GM12878 (cell line): ENCODE measurements around the gene OPRD1. TPM values are rescaled to one million over a fixed set of nuclear protein-coding genes. Genes with fewer than 3 reads are reported as not detected.

Experiments used
- GATAD2B ChIP-seq: fragments of 450-650 bp; conservative IDR thresholded peaks from 2 replicates; pipeline ENCODE4 v1.6.1; 2017; ENCODE audit warnings: low read depth, mild to moderate bottlenecking, moderate library complexity
- IKZF1 ChIP-seq: fragments of 450-650 bp; conservative IDR thresholded peaks from 2 replicates; pipeline ENCODE4 v1.6.1; 2017; ENCODE audit warnings: antibody characterized with exemption, mild to moderate bottlenecking
- IRF4 ChIP-seq: IDR thresholded peaks from 2 replicates; pipeline ENCODE4 v1.6.1; 2011; ENCODE audit warnings: low read depth, low read length
- LARP7 ChIP-seq: fragments of 450-650 bp; IDR thresholded peaks from 2 replicates; pipeline ENCODE4 v1.6.1; 2017; ENCODE audit warnings: mild to moderate bottlenecking
- MTA3 ChIP-seq: IDR thresholded peaks from 2 replicates; pipeline ENCODE4 v1.6.1; 2012; ENCODE audit warnings: low read length, inconsistent platforms, borderline replicate concordance
- NFXL1 ChIP-seq: fragments of 450-650 bp; IDR thresholded peaks from 2 replicates; pipeline ENCODE4 v1.6.1; 2017; ENCODE audit warnings: antibody characterized with exemption, mild to moderate bottlenecking, borderline replicate concordance
- RB1 ChIP-seq: fragments of 450-650 bp; formaldehyde crosslinking; IDR thresholded peaks from 2 replicates; pipeline ENCODE4 v1.6.1; 2017; ENCODE audit warnings: mild to moderate bottlenecking, borderline replicate concordance
- SMARCA5 ChIP-seq: fragments of 450-650 bp; IDR thresholded peaks from 2 replicates; pipeline ENCODE4 v1.6.1; 2017; ENCODE audit warnings: mild to moderate bottlenecking
- SP1 ChIP-seq: IDR thresholded peaks from one replicate; pipeline ENCODE4 v1.6.1; 2011; ENCODE audit warnings: low read depth, low read length
- YBX1 ChIP-seq: fragments of 450-650 bp; IDR thresholded peaks from 2 replicates; pipeline ENCODE4 v1.6.1; 2016; ENCODE audit warnings: antibody characterized with exemption
- ZNF207 ChIP-seq: fragments of 450-650 bp; IDR thresholded peaks from 2 replicates; pipeline ENCODE4 v1.6.1; 2014; ENCODE audit warnings: antibody characterized with exemption, mild to moderate bottlenecking, borderline replicate concordance
- ZNF274 ChIP-seq: IDR thresholded peaks from one replicate; pipeline ENCODE4 v1.8.0; 2011; ENCODE audit not compliant: insufficient read length, insufficient read depth
- ZNF622 ChIP-seq: fragments of 450-650 bp; IDR thresholded peaks from 2 replicates; pipeline ENCODE4 v1.6.1; 2017; ENCODE audit warnings: mild to moderate bottlenecking, inconsistent platforms
- polyA plus RNA-seq, 11 experiments: library from polyadenylated mRNA; depleted of rRNA in 4 of 11; unstranded in 6 of 11; stranded (reverse) in 5 of 11; fragments of >200 nt; fragmentation: Nextera tagmentation in 4 of 11; fragmentation: Illumina TruSeq in 1 of 11; extraction: Ambion mirVana in 4 of 11; extraction: Trizol in 1 of 11; gene quantifications; 1 replicate in 1 of 11; 2 replicates in 10 of 11; pipeline versions ENCODE4 v1.2.1 to v1.2.3, GENCODE V29; 2011 to 2016; ENCODE audit warnings: inconsistent platforms in 2 of 11, missing spikeins in 2 of 11, low read depth in 1 of 11
- total RNA-seq, 4 experiments: library from RNA; depleted of rRNA in 3 of 4; stranded (reverse); fragments of >200 nt in 3 of 4; fragmentation: Illumina TruSeq in 1 of 4; extraction: Trizol in 1 of 4; gene quantifications; 2 replicates each; pipeline versions ENCODE4 v1.2.1 to v1.2.3, GENCODE V29; 2013 to 2021
- TF ChIP-seq, protein P1 (sequence below): IDR thresholded peaks from 2 replicates; pipeline ENCODE4 v1.6.1; 2012; ENCODE audit warnings: improper control_type of control experiment, low read depth, low read length; ENCODE audit not compliant: insufficient replicate concordance
- TF ChIP-seq, protein P2 (sequence below): fragments of 450-650 bp; IDR thresholded peaks from 2 replicates; pipeline ENCODE4 v1.6.1; 2014; ENCODE audit warnings: mild to moderate bottlenecking
- TF ChIP-seq, protein P3 (sequence below): fragments of 450-650 bp; IDR thresholded peaks from 2 replicates; pipeline ENCODE4 v1.6.1; 2016; ENCODE audit warnings: mild to moderate bottlenecking
- TF ChIP-seq, protein P4 (sequence below): fragments of 450-650 bp; IDR thresholded peaks from 2 replicates; pipeline ENCODE4 v1.6.1; 2018; ENCODE audit warnings: mild to moderate bottlenecking, low read depth, moderate library complexity; ENCODE audit not compliant: partially characterized antibody
- TF ChIP-seq, protein P5 (sequence below), 3 experiments: IDR thresholded peaks in 2 of 3; conservative IDR thresholded peaks in 1 of 3; 2 replicates each; pipeline ENCODE4 v1.5.1; 2011; ENCODE audit warnings: low read depth in 3 of 3, low read length in 3 of 3, mild to moderate bottlenecking in 3 of 3, control low read depth in 2 of 3, moderate library complexity in 2 of 3, inconsistent platforms in 1 of 3, mixed read lengths in 1 of 3; ENCODE audit not compliant: control insufficient read depth in 2 of 3, insufficient read depth in 1 of 3; ENCODE audit errors: extremely low read depth in 1 of 3

The OPRD1 gene
- total and polyA plus RNA-seq, 10 of the 15 experiments (the other 5 are each of a cell fraction or from before 2014, with no cell fraction given), result 0.02 TPM; not detected in 8

DNA sequence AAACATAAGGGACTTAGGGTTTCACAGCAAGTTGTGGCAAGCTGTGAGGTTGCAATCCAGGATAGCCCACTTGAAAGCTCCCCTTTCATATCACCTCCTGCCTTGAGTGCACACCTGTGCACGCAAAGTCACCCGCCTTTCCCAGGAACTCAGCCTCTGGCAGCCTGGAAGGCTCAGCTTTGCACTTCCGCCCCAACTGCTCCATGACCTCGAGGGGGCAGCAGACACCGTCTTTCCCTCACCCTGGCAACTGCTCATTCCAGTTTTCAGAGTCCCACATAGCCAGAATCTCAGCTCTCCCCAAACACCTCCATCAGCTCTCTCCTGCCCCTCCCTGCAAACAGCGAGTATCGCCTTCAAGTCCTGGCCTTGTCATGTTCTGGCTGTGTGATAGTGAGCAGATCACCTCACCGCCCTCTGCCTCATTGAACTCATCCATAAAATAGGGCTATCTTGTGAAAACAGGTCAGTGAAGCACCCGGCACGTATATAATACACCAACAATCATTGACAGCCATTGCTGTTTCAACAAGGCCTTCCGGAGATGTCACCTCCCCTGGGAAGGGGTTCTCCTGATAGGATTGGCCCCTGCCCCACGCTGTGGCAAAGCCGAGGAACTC, 70.1 kb downstream of the OPRD1 start (continued):
- TF ChIP-seq, protein P1, sequence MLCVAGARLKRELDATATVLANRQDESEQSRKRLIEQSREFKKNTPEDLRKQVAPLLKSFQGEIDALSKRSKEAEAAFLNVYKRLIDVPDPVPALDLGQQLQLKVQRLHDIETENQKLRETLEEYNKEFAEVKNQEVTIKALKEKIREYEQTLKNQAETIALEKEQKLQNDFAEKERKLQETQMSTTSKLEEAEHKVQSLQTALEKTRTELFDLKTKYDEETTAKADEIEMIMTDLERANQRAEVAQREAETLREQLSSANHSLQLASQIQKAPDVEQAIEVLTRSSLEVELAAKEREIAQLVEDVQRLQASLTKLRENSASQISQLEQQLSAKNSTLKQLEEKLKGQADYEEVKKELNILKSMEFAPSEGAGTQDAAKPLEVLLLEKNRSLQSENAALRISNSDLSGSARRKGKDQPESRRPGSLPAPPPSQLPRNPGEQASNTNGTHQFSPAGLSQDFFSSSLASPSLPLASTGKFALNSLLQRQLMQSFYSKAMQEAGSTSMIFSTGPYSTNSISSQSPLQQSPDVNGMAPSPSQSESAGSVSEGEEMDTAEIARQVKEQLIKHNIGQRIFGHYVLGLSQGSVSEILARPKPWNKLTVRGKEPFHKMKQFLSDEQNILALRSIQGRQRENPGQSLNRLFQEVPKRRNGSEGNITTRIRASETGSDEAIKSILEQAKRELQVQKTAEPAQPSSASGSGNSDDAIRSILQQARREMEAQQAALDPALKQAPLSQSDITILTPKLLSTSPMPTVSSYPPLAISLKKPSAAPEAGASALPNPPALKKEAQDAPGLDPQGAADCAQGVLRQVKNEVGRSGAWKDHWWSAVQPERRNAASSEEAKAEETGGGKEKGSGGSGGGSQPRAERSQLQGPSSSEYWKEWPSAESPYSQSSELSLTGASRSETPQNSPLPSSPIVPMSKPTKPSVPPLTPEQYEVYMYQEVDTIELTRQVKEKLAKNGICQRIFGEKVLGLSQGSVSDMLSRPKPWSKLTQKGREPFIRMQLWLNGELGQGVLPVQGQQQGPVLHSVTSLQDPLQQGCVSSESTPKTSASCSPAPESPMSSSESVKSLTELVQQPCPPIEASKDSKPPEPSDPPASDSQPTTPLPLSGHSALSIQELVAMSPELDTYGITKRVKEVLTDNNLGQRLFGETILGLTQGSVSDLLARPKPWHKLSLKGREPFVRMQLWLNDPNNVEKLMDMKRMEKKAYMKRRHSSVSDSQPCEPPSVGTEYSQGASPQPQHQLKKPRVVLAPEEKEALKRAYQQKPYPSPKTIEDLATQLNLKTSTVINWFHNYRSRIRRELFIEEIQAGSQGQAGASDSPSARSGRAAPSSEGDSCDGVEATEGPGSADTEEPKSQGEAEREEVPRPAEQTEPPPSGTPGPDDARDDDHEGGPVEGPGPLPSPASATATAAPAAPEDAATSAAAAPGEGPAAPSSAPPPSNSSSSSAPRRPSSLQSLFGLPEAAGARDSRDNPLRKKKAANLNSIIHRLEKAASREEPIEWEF, result no peak
- TF ChIP-seq GATAD2B (0 out of 2 replicates have a peak, but pooled peaks have one; percentile 59), LARP7 (0 out of 2 replicates have a peak, but pooled peaks have one; percentile 70), IRF4 (peak; percentile 80), ZNF274 (no peak), SP1 (peak; percentile 32), YBX1 (no peak), ZNF622 (no peak), MTA3 (no peak), NFXL1 (no peak), SMARCA5 (0 out of 2 replicates have a peak, but pooled peaks have one; percentile 83), ZNF207 (0 out of 2 replicates have a peak, but pooled peaks have one; percentile 49), IKZF1 (peak; percentile 85), RB1 (0 out of 2 replicates have a peak, but pooled peaks have one; percentile 81)
- TF ChIP-seq, protein P2, sequence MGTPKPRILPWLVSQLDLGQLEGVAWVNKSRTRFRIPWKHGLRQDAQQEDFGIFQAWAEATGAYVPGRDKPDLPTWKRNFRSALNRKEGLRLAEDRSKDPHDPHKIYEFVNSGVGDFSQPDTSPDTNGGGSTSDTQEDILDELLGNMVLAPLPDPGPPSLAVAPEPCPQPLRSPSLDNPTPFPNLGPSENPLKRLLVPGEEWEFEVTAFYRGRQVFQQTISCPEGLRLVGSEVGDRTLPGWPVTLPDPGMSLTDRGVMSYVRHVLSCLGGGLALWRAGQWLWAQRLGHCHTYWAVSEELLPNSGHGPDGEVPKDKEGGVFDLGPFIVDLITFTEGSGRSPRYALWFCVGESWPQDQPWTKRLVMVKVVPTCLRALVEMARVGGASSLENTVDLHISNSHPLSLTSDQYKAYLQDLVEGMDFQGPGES, result no peak
- TF ChIP-seq, protein P3, sequence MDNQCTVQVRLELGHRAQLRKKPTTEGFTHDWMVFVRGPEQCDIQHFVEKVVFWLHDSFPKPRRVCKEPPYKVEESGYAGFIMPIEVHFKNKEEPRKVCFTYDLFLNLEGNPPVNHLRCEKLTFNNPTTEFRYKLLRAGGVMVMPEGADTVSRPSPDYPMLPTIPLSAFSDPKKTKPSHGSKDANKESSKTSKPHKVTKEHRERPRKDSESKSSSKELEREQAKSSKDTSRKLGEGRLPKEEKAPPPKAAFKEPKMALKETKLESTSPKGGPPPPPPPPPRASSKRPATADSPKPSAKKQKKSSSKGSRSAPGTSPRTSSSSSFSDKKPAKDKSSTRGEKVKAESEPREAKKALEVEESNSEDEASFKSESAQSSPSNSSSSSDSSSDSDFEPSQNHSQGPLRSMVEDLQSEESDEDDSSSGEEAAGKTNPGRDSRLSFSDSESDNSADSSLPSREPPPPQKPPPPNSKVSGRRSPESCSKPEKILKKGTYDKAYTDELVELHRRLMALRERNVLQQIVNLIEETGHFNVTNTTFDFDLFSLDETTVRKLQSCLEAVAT, result peak; percentile 43; the same call in 1 of the 2 replicates
- TF ChIP-seq, protein P4, sequence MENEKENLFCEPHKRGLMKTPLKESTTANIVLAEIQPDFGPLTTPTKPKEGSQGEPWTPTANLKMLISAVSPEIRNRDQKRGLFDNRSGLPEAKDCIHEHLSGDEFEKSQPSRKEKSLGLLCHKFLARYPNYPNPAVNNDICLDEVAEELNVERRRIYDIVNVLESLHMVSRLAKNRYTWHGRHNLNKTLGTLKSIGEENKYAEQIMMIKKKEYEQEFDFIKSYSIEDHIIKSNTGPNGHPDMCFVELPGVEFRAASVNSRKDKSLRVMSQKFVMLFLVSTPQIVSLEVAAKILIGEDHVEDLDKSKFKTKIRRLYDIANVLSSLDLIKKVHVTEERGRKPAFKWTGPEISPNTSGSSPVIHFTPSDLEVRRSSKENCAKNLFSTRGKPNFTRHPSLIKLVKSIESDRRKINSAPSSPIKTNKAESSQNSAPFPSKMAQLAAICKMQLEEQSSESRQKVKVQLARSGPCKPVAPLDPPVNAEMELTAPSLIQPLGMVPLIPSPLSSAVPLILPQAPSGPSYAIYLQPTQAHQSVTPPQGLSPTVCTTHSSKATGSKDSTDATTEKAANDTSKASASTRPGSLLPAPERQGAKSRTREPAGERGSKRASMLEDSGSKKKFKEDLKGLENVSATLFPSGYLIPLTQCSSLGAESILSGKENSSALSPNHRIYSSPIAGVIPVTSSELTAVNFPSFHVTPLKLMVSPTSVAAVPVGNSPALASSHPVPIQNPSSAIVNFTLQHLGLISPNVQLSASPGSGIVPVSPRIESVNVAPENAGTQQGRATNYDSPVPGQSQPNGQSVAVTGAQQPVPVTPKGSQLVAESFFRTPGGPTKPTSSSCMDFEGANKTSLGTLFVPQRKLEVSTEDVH, result no peak
- TF ChIP-seq, protein P5, sequence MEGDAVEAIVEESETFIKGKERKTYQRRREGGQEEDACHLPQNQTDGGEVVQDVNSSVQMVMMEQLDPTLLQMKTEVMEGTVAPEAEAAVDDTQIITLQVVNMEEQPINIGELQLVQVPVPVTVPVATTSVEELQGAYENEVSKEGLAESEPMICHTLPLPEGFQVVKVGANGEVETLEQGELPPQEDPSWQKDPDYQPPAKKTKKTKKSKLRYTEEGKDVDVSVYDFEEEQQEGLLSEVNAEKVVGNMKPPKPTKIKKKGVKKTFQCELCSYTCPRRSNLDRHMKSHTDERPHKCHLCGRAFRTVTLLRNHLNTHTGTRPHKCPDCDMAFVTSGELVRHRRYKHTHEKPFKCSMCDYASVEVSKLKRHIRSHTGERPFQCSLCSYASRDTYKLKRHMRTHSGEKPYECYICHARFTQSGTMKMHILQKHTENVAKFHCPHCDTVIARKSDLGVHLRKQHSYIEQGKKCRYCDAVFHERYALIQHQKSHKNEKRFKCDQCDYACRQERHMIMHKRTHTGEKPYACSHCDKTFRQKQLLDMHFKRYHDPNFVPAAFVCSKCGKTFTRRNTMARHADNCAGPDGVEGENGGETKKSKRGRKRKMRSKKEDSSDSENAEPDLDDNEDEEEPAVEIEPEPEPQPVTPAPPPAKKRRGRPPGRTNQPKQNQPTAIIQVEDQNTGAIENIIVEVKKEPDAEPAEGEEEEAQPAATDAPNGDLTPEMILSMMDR (IDR thresholded peaks at IDR 0.05 in 2 of 3, conservative IDR thresholded peaks at IDR 0.05 in 1 of 3; ENCODE audit: control insufficient read depth in 2 of 3, extremely low read depth in 1 of 3, insufficient read depth in 1 of 3, low read depth in 3 of 3, low read length in 3 of 3), result peak; percentile 95 to 96 (median 95)
